AG10803 (cell line): Measurements from ENCODE around the gene NKPD1.

Experiments
- DNase-seq: peaks from one replicate; pipeline ENCODE4 v3.0.0; 2010; ENCODE audit warnings: low read depth
- H3K4me3 ChIP-seq: 2 replicates; pipeline ENCODE4 v1.5.1; 2011; ENCODE audit warnings: mild to moderate bottlenecking, low read length, control low read depth
- TF ChIP-seq, protein P1 (sequence below): conservative IDR thresholded peaks from 2 replicates; pipeline ENCODE4 v1.5.1; 2011; ENCODE audit warnings: mild to moderate bottlenecking, low read length, control low read depth, inconsistent platforms

NKPD1 gene

DNA sequence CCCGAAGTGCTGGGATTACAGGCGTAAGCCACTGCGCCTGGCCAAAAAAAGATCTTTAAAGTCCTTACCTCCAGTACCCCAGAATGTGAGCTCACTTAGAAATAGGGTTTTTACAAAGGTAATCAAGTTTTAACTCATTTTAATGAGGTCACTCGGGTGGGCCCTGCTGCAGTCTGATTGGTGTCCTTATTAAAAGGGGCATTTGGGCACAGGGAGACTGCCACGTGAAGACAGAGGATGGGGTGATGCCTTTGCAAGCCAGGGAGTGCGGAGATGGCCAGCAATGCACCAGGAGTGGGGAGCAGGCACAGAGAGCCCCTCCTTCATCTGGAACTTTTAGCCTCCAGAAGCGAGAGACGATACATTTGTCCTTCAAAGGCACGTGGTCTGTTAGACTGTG lies 11.7 kb downstream of the NKPD1 start:
- no peak overlapping the region for H3K4me3 ChIP-seq
- no peak for DNase-seq
- TF ChIP-seq, protein P1, sequence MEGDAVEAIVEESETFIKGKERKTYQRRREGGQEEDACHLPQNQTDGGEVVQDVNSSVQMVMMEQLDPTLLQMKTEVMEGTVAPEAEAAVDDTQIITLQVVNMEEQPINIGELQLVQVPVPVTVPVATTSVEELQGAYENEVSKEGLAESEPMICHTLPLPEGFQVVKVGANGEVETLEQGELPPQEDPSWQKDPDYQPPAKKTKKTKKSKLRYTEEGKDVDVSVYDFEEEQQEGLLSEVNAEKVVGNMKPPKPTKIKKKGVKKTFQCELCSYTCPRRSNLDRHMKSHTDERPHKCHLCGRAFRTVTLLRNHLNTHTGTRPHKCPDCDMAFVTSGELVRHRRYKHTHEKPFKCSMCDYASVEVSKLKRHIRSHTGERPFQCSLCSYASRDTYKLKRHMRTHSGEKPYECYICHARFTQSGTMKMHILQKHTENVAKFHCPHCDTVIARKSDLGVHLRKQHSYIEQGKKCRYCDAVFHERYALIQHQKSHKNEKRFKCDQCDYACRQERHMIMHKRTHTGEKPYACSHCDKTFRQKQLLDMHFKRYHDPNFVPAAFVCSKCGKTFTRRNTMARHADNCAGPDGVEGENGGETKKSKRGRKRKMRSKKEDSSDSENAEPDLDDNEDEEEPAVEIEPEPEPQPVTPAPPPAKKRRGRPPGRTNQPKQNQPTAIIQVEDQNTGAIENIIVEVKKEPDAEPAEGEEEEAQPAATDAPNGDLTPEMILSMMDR: no peak

DNA sequence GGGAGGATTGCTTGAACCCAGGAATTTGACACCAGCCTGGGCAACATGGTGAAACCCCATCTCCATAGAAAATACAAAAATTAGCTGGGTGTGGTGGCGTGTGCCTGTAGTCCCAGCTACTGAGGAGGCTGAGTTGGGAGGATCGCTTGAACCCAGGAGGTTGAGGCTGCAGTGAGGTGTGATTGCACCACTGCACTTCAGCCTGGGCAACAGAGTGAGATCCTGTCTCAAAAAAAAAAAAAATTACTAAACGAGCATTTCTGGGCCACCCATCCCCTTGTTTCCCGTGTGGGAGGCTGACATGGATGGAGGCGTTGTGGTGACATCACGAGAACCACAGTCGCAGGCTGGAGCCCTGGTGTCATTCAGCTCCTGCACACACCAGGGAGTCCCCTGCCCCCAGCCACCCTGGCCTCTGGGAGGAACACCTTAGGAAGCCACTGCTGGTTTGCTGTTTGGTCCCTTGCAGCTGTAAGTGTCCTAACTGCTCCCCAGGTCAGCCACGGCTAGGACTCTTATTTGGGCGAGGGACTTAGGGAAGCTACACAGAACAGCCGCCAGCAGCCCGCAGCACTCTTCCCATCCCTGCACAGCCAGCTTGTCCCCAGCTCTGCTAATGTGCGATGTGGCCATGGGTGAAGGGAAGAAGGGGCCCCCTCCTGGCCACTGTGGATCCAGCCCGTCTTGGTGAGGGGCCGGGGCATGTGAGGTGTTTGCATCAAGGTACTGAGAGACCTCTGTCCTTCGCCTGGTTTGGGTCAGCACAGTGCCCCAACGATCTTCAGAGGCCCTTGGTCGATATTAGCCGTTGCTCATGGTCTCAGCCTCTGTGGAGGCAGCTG lies 12.7 kb downstream of the NKPD1 start:
- no peak for DNase-seq
- no peak overlapping the region for H3K4me3 ChIP-seq
- TF ChIP-seq, protein P1: no peak

DNA sequence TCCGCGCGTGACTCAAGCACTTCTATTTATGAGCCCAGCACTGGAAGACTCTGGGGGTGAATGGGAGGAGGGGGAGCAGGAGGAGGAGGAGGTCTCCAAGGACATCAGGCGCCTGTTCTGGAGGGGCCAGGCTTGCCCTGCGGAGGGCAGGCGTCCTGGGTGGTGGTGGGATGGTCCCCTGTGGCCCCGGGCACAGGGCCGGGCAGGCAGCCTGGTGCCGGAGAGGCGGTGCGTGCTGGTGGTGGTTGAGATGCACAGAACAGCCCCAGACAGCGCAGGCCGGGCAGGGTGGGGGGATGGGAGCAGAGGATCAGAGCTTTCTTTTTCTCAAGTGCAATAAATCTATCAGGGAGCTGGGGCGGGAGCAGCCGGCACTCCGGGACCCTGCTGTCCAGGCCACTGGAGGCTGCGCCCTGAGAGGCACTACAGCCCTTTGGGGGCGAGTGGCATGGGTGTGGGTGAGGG lies 14.0 kb downstream of the NKPD1 start:
- H3K4me3 ChIP-seq: no peak overlapping the region
- TF ChIP-seq, protein P1: no peak
- DNase-seq: no peak

DNA sequence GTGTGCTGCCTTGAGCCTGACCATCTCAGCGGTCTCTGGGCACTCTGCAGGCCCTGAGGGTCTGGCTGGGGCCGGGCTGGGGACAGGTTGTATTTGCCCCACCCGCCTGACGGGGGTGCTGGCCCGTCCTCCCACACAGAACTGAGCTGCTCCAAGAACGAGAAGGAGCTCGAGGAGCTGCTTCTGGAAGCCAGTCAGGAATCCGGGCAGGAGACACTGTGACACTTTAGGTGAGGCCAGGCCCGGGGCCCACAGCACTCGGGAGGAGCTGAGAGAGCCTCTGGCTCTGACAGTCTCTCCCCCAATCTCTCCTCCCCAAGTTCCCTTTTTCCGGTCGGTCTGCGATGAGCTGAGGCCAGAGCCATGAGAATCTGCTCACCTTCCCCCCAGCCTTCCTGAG lies 14.5 kb downstream of the NKPD1 start:
- TF ChIP-seq, protein P1: no peak
- no peak overlapping the region for H3K4me3 ChIP-seq
- no peak for DNase-seq

DNA sequence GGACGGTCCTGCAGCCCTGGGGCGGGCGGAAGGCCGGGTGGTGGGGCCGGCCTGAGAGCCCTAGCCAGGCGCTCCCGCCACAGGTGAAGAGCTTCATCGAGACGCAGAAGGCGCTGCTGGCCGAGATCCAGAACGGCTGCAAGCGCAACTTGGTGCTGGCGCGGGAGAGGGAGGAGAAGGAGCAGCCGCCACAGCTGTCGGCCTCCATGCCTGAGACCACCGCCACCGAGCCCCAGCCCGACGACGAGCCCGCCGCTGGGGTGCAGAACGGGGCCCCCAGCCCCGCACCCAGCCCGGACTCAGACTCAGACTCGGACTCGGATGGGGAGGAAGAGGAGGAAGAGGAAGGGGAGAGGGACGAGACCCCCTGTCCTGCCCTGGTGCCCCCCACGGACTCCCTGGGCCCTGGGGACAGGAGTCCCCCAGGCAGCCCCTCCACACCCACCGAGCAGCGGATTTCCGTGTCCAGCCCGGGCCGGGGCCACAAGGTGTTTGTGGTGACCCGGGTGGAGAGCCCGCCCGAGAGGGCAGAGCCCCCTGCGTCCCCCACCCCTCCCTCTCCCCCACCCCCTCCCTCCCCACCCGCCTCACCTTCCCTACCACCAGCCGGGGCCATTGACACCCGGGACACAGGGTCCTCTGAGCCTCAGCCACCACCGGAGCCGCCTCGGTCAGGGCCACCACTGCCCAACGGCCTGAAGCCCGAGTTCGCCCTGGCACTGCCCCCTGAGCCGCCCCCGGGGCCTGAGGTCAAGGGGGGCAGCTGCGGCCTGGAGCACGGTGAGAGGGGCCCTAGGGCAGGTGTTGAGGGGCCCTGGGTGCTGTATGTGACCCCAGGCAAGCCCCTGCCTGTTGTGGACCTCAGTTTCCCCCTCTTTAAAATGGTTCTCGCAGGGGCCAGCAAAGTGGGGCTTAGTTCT lies 15.3 kb downstream of the NKPD1 start:
- H3K4me3 ChIP-seq: no peak overlapping the region
- TF ChIP-seq, protein P1: no peak
- DNase-seq: no peak

DNA sequence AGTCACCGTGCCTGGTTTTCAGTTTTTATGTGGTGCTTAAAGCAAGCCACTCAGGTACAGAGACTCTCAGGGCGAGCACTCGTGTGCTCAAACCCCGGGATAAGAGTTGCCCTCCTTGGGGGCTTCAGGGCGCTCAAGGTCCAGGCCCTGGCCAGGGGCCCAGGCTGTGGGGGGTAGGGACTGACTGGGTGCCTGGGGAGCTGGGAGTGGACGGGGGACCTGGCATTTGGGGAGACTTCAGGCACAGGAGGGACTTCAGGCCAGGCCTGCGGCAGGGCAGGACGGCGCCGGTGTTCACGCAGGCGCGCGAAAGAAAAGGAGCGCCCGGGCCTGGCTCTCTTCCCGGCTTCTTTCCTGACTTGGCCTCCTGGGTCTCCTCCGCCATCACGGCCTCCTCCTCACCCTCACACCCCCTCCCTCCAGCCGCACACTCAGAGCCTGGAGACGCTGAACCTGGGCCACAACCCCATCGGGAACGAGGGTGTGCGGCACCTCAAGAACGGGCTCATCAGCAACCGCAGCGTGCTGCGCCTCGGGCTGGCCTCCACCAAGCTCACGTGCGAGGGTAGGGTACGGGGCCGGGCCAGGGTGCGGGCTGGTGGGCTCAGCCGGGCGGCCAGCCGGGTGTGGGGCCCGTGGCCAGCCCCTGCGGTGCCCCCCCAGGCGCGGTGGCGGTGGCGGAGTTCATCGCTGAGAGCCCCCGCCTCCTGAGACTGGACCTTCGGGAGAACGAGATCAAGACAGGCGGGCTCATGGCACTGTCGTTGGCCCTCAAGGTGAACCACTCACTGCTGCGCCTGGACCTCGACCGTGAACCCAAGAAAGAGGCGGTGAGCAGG lies 16.1 kb downstream of the NKPD1 start:
- no peak overlapping the region for H3K4me3 ChIP-seq
- DNase-seq: no peak
- TF ChIP-seq, protein P1: no peak
